SK-N-SH (cell line): ENCODE measurements around the gene ITGB6. TPM values are rescaled to one million over a fixed set of nuclear protein-coding genes. Genes with fewer than 3 reads are reported as not detected.

Experiments used
- CTCF ChIA-PET: fragments of 300-600, 350-600 bp; formaldehyde crosslinking; extraction: SDS; loops from one replicate; lab custom pipeline; 2021; lab: Yijun Ruan, JAX
- POLR2A ChIA-PET: fragments of 350-600 bp; sonication (Branson Sonifier 250); formaldehyde crosslinking; extraction: SDS; loops from one replicate; lab custom pipeline; 2020; ENCODE audit warnings: antibody characterized with exemption, inconsistent platforms; lab: Yijun Ruan, JAX
- DNase-seq: peaks from one replicate; pipeline ENCODE4 v3.0.0; 2012
- H2AFZ ChIP-seq: fragments of 200-600 bp; sonication (generic); 2 replicates; pipeline ENCODE4 v1.8.1; 2016; ENCODE audit warnings: antibody characterized with exemption, mild to moderate bottlenecking, low read depth
- H3F3A ChIP-seq: fragments of 200-600 bp; sonication (generic); replicated peaks from 2 replicates; pipeline ENCODE3; 2016; ENCODE audit warnings: antibody characterized with exemption, mild to moderate bottlenecking; ENCODE audit not compliant: insufficient read depth
- H3K27ac ChIP-seq, 2 experiments: fragments of 200-500 bp in 1 of 2; fragments of 200-600 bp in 1 of 2; sonication (Bioruptor generic) in 1 of 2; sonication (generic), shearing (Covaris generic) in 1 of 2; 2 replicates each; pipeline versions ENCODE4 v1.5.1 to v1.6.1; 2014 to 2016; ENCODE audit warnings: low read depth in 2 of 2, inconsistent platforms in 1 of 2, low read length in 1 of 2, mild to moderate bottlenecking in 1 of 2, mixed read lengths in 1 of 2
- H3K27me3 ChIP-seq: fragments of 200-600 bp; sonication (generic), shearing (Covaris generic); 2 replicates; pipeline ENCODE4 v1.6.1; 2016; ENCODE audit warnings: mixed run types; ENCODE audit not compliant: insufficient read depth
- H3K36me3 ChIP-seq, 2 experiments: fragments of 200-500 bp in 1 of 2; fragments of 200-600 bp in 1 of 2; sonication (Bioruptor generic) in 1 of 2; sonication (generic) in 1 of 2; replicated peaks in 1 of 2; 2 replicates each; pipeline versions ENCODE3 to v1.5.1; 2014 to 2016; ENCODE audit warnings: low read length in 1 of 2, mild to moderate bottlenecking in 1 of 2; ENCODE audit not compliant: insufficient read depth in 2 of 2, control insufficient read depth in 1 of 2
- H3K4me1 ChIP-seq, 2 experiments: fragments of 200-500 bp in 1 of 2; fragments of 200-600 bp in 1 of 2; sonication (Bioruptor generic) in 1 of 2; sonication (generic), shearing (Covaris generic) in 1 of 2; 2 replicates each; pipeline versions ENCODE4 v1.5.1 to v1.6.1; 2014 to 2016; ENCODE audit warnings: low read depth in 1 of 2, low read length in 1 of 2, mixed run types in 1 of 2; ENCODE audit not compliant: insufficient read depth in 2 of 2, control insufficient read depth in 1 of 2
- H3K4me2 ChIP-seq: fragments of 200-600 bp; sonication (generic), shearing (Covaris generic); 2 replicates; pipeline ENCODE4 v1.6.1; 2017; ENCODE audit warnings: mixed run types
- H3K4me3 ChIP-seq, 2 experiments: fragments of 200-500 bp in 1 of 2; fragments of 200-600 bp in 1 of 2; sonication (Bioruptor generic) in 1 of 2; sonication (generic), shearing (Covaris generic) in 1 of 2; 2 replicates each; pipeline versions ENCODE4 v1.5.1 to v1.8.1; 2014 to 2016; ENCODE audit warnings: low read depth in 2 of 2, inconsistent platforms in 1 of 2, low read length in 1 of 2, mild to moderate bottlenecking in 1 of 2, mixed read lengths in 1 of 2, moderate library complexity in 1 of 2
- H3K79me2 ChIP-seq: fragments of 200-600 bp; sonication (generic); 2 replicates; pipeline ENCODE4 v1.8.1; 2017; ENCODE audit warnings: mild to moderate bottlenecking; ENCODE audit not compliant: insufficient read depth
- H3K9ac ChIP-seq: fragments of 200-600 bp; sonication (generic); 2 replicates; pipeline ENCODE4 v1.6.1; 2017; ENCODE audit warnings: mixed run types
- H3K9me2 ChIP-seq: fragments of 200-600 bp; sonication (generic); 2 replicates; pipeline ENCODE4 v1.6.1; 2017; ENCODE audit warnings: mixed run types
- H3K9me3 ChIP-seq: fragments of 200-600 bp; sonication (generic); 2 replicates; pipeline ENCODE4 v1.6.1; 2017; ENCODE audit warnings: mixed run types, mild to moderate bottlenecking, moderate library complexity
- H4K20me1 ChIP-seq: fragments of 200-600 bp; sonication (generic); 2 replicates; pipeline ENCODE4 v1.6.1; 2017; ENCODE audit warnings: mild to moderate bottlenecking, mixed run types; ENCODE audit not compliant: insufficient read depth
- ELF1 ChIP-seq: IDR thresholded peaks from 2 replicates; pipeline ENCODE4 v1.4.0; 2012
- JUND ChIP-seq: IDR thresholded peaks from 2 replicates; pipeline ENCODE4 v1.4.0; 2012
- MAX ChIP-seq: IDR thresholded peaks from 2 replicates; pipeline ENCODE4 v1.4.0; 2012; ENCODE audit warnings: low read depth
- MXI1 ChIP-seq: IDR thresholded peaks from 2 replicates; pipeline ENCODE4 v1.6.1; 2012; ENCODE audit warnings: mild to moderate bottlenecking, low read depth, low read length, improper control_type of control experiment
- NFIC ChIP-seq: IDR thresholded peaks from 2 replicates; pipeline ENCODE4 v1.4.0; 2012; ENCODE audit warnings: borderline replicate concordance
- NRF1 ChIP-seq: IDR thresholded peaks from 2 replicates; pipeline ENCODE4 v1.6.1; 2012; ENCODE audit warnings: low read depth, mild to moderate bottlenecking, low read length
- PBX3 ChIP-seq: IDR thresholded peaks from 2 replicates; pipeline ENCODE4; 2012
- REST ChIP-seq: IDR thresholded peaks from 2 replicates; pipeline ENCODE4 v1.6.1; 2012; ENCODE audit warnings: mild to moderate bottlenecking, low read depth, low read length, moderate library complexity
- RXRA ChIP-seq: IDR thresholded peaks from 2 replicates; pipeline ENCODE4 v1.4.0; 2012; ENCODE audit warnings: low read depth, mild to moderate bottlenecking, borderline replicate concordance
- SMC3 ChIP-seq: IDR thresholded peaks from 2 replicates; pipeline ENCODE4 v1.6.1; 2012; ENCODE audit warnings: low read depth, low read length, improper control_type of control experiment
- TAF1 ChIP-seq: IDR thresholded peaks from 2 replicates; pipeline ENCODE4 v1.6.1; 2012; ENCODE audit warnings: low read depth, mild to moderate bottlenecking, low read length, moderate library complexity, borderline replicate concordance
- TCF12 ChIP-seq: IDR thresholded peaks from 2 replicates; pipeline ENCODE4 v1.4.0; 2012
- TEAD4 ChIP-seq: IDR thresholded peaks from 2 replicates; pipeline ENCODE4 v1.4.0; 2012; ENCODE audit warnings: mild to moderate bottlenecking, borderline replicate concordance; ENCODE audit not compliant: insufficient read depth
- USF1 ChIP-seq: IDR thresholded peaks from 2 replicates; pipeline ENCODE4 v1.4.0; 2012; ENCODE audit warnings: low read depth, borderline replicate concordance
- WGBS: methylation state at CpG from one replicate; pipeline ENCODE4 v1.1.6; 2017; ENCODE audit warnings: low lambda C conversion rate; 5-methylcytosine and 5-hydroxymethylcytosine counted together
- polyA plus RNA-seq, 3 experiments: library from polyadenylated mRNA; depleted of rRNA; stranded (reverse); fragments of >200 nt; gene quantifications; 2 replicates each; pipeline ENCODE4 v1.2.3, GENCODE V29; 2012

The ITGB6 gene
- polyA plus RNA-seq, 1 of the 3 experiments (the other 2 are of a cell fraction) = 0.10 TPM

GRCh38 chr2:160054984-160055725 is 144.9 kb downstream of the ITGB6 start (continued):
- no peak for TF ChIP-seq REST
- TF ChIP-seq, all 33 proteins: peak for 0

GRCh38 chr2:160053946-160054345 is 146.1 kb downstream of the ITGB6 start:
- H3K27me3 ChIP-seq = peaks cover 7% of the 10 kb centered on the region; the same call in 1 of the 2 replicates
- H3K4me1 ChIP-seq = no peaks in the 10 kb centered on the region
- no peak overlapping the region for H3K4me2 ChIP-seq
- no peak overlapping the region for H3K9ac ChIP-seq
- no peak overlapping the region for H3K4me3 ChIP-seq
- H3K27ac ChIP-seq = no peak overlapping the region
- H3K79me2 ChIP-seq = no peaks in the 10 kb centered on the region
- POLR2A ChIA-PET = no interaction called here
- H3K9me3 ChIP-seq = no peaks in the 10 kb centered on the region
- CTCF ChIA-PET = no interaction called here
- no peak overlapping the region for H2AFZ ChIP-seq
- TF ChIP-seq MXI1 = no peak
- TF ChIP-seq JUND = no peak
- TF ChIP-seq SMC3 = no peak
- no peak for TF ChIP-seq RXRA
- TF ChIP-seq NRF1 = no peak
- no peak for TF ChIP-seq PBX3
- TF ChIP-seq USF1 = no peak
- no peak for TF ChIP-seq ELF1
- no peak for TF ChIP-seq TCF12
- TF ChIP-seq TAF1 = no peak
- TF ChIP-seq TEAD4 = no peak
- no peak for TF ChIP-seq MAX
- TF ChIP-seq NFIC = no peak
- no peaks in the 10 kb centered on the region for H3K36me3 ChIP-seq
- no peaks in the 10 kb centered on the region for H4K20me1 ChIP-seq
- WGBS = 71% methylated on average over 2 of the region's 2 CpGs
- H3K9me2 ChIP-seq = no peaks in the 10 kb centered on the region
- H3F3A ChIP-seq = no peaks in the 10 kb centered on the region
- no peak for DNase-seq
